DMS79 (cell line): ENCODE data around the gene SSR3.
"Not testable (repeated sequence)": the region's sequence is repeated elsewhere in the genome, so short reads cannot be mapped to it uniquely, and the experiment has no call there.

Experiments used
- DNase-seq: peaks from one replicate; lab custom pipeline; 2025; lab: John Stamatoyannopoulos, UW

Gene SSR3

DNA sequence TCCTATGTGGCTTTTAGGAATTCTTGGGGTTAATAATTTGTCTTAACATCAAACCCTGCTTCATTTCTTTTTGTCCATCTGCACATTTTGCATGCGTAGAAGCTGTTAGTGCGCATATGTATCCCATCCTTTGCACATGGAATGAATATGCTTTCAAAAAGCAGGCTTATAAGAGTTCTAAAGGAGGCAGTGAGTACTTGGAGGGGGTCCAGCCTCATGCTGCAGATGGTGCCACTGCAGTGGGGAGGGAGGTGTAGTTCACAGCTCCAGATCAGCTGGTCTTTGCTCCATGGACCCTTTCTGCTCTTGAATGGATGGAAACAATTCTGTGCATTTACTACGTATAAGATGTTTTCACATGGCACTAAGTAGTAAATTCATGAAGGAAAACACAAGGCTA lies 20.7 kb upstream of the SSR3 start:
- DNase-seq, result no peak

- DNase-seq, result not testable (repeated sequence)
These were observed 15.0 kb upstream of the SSR3 start for GRCh38 chr3:156569881-156570280.

DNA sequence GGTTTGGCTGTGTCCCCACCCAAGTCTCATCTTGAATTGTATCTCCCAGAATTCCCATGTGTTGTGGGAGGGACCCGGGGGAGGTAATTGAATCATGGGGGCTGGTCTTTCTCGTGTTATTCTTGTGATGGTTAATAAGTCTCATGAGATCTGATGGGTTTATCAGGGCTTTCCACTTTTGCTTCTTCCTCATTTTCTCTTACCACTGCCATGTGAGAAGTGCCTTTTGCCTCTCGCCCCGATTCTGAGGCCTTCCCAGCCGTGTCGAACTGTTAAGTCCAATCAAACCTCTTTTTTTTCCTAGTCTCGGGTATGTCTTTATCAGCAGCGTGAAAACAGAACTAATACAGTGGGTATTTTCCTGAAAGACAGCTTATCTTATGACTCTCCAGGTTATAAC lies 14.1 kb upstream of the SSR3 start:
- not testable (repeated sequence) for DNase-seq

DNA sequence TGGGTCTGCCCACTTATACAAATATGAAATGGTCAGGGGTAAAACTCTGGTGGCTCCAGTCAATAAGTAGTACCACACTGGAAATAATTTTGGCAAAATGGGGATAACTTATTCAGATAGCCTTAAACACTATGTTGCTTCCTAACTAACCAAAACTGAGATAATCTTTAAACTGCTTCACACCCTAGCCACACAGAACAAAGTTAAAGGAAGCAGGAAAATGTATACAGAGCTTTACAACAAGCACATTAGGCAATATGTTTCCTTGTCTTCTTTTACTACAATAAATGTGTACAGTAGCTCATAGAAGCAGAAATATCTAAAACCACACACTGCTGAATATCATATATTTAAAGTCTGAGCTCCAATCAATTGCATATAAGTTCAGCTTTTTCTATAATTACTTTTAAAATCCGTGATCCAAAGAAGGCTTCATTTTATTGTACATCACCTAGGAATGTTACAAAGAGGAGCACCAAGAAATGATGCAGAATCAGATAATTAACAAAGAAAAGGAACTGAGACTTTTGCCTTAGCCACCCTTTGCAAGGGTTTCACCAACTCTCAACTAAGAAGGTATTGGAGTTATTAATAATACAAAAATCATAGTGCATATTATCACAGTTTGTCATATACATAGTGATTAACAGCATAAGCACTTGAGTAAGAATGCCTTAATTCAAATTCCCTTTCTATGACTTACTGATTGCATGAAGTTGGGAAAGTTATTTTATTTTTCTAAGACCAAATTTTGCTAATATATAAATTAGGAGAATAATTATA lies 9.2 kb upstream of the SSR3 start:
- no peak for DNase-seq

DNA sequence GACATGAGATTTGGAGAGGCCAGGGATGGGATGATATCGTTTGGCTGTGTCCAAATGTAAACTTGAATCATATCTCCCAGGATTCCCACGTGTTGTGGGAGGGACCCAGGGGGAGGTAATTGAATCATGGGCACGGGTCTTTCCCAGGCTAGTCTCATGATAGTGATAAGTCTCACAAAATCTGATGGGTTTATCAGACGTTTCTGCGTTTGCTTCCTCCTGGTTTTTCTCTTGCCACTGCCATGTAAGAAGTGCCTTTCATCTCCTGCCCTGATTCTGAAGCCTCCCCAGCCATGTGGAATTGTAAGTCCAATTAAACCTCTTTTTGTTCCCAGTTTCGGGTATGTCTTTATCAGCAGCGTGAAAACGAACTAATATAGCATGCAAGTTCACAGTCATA lies 7.6 kb upstream of the SSR3 start:
- DNase-seq, result not testable (repeated sequence)

DNA sequence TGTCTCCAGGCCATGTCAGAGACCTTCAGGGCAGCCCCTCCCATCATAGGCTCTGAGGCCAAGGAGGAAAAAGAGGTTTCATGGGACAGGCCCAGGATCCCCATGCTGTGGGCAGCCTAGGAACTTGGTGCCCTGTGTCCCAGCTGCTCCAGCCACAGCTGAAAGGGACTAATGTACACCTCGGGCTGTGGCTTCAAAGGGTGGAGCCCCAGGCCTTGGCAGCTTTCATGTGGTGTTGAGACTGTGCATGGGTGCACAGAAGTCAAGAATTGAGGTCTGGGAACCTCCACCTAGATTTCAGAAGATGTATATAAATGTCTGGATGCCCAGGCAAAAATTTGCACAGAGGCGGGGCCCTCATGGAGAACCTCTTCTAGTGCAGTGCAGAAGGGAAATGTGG lies 6.6 kb upstream of the SSR3 start:
- DNase-seq, result no peak

- no peak for DNase-seq
These were observed 4.4 kb upstream of the SSR3 start for GRCh38 chr3:156559321-156559720.

- peak; percentile 5 for DNase-seq
These were observed 3.5 kb upstream of the SSR3 start for GRCh38 chr3:156558389-156558788.

DNA sequence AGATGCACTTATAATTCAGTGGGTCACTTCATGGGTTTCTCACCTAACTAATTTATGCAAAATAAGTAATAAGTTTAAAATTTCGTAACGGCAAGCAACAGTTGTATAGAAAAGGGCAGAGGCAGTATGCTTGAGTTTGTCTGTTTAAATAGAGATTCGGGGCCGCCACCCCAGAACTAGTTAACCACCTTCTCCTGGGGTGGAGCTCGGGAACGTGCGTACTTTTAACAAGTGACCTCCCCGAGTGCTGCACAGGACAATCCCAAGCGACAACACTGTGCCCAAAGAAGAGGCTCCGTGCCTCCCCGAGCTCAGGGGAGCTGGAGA lies 439 bp downstream of the SSR3 start:
- no peak for DNase-seq

GRCh38 chr3:156553705-156554356 lies 1.1 kb downstream of the SSR3 start:
- DNase-seq, result no peak

GRCh38 chr3:156552973-156553372 lies 1.9 kb downstream of the SSR3 start:
- DNase-seq, result no peak

DNA sequence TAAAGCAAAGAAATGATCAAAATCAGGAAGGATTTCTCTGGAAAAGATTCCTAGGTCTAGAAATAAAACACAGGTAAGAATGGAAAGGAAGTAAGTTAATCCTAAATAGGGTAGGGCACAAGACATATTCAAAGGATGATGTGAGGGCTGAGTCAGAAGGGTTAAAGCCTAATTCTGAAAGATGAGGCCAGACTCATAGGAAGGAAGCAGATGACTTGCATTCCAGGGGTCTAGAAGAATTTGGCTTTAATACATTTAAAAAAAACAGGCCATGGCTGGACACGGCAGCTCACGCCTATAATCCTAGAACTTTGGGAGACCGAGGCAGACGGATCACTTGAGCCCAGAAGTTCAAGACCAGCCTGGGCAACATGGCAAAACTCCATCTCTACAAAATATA lies 3.2 kb downstream of the SSR3 start:
- no peak for DNase-seq

- DNase-seq, result no peak
These were observed 3.7 kb downstream of the SSR3 start for GRCh38 chr3:156551261-156551660.

- DNase-seq, result no peak
These were observed 6.0 kb downstream of the SSR3 start for GRCh38 chr3:156548902-156549301.

- DNase-seq, result no peak
These were observed 6.8 kb downstream of the SSR3 start for GRCh38 chr3:156548041-156548687.

DNA sequence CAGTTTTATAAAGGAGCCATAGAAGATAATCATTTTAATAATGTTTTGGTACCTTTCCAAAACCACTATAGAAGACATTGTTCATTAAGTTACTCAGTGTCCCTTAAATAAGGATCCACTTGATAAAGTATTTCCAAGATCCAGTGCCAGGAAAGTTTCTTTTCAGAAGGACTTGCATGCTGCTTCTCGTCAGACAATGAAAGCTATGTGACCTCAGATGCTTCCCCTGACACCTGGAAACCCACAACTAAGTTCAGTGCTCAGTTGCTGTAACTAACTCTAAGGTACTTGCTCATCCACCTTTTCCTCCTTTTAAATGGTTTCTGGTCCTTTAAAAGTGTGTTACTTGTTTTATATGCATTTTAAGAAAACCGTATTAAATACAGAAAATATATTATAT lies 7.3 kb downstream of the SSR3 start:
- no peak for DNase-seq

GRCh38 chr3:156543043-156543555 lies 11.8 kb downstream of the SSR3 start:
- no peak for DNase-seq

DNA sequence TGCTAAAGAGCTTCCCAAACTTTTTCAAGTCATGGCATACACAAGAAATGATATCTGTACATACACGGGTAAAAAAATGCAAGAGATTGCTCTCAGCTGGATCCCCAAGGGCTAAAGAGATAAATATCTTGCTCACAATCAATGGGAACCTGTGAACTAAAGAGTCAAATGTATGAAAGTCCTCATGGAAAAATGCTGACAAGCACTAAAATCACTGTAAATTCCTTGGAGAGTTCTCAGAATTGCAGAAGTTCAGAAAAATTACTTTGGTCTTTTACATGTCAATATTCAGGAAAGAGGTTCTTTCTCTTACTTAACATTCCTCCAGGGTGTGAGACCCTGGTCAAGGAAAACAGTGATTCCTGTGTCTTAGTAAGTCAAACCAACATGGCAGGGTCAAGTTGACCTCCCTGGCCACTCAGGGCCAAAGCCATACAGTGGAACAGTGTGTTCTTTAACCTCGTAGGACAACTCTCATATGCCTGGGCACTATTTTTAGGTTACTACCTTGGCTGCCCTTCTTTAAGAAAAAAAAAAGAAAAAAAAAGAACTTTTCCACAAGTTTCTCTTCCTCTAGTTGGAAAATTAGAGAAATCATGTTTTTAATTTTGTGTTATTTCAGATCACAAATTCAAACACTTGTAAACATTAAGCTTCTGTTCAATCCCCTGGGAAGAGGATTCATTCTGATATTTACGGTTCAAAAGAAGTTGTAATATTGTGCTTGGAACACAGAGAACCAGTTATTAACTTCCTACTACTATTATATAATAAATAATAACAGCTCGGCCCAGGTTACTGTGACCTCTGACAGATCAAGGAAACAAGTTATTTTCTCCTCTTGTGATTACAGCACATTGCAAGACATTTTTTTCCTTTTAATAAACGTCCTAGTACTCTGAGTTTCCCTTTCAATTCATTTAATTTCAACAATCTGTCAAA lies 12.5 kb downstream of the SSR3 start:
- DNase-seq, result no peak

- DNase-seq, result no peak
These were observed 15.1 kb downstream of the SSR3 start for GRCh38 chr3:156539802-156540201.

DNA sequence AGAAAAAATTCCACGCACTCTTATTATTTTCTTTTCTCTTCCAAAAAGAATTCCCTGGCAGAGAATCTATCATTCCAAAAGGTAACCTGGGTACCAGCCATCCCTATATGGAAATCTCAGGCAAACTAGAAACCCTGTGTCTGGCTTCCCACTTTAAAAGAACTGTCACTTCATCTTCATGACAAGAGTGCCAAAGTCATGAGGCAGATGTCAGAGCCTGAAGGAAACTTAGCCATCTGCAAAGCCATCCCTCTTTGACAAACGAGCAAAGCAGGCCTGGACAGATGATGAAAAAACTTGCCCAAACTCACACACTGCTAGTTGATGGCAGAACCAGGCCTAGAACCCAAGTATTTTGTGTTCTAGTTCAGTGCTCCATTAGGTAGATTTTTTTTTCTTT lies 15.9 kb downstream of the SSR3 start:
- DNase-seq, result no peak

- DNase-seq, result no peak
These were observed 18.2 kb downstream of the SSR3 start for GRCh38 chr3:156536524-156537316.
